HepG2 (cell line): ENCODE results near the gene UNC50. TPM values are rescaled to one million over a fixed set of nuclear protein-coding genes. Genes with fewer than 3 reads are reported as not detected.

Source experiments
- CHCHD3 ChIP-seq: sonication (generic); formaldehyde crosslinking; IDR thresholded peaks from 2 replicates; pipeline ENCODE4 v1.8.0; 2022; ENCODE audit warnings: mild to moderate bottlenecking, missing genetic modification reagents, moderate library complexity
- CHD4 ChIP-seq: fragments of 200-600 bp; sonication (generic); IDR thresholded peaks from 2 replicates; pipeline ENCODE4 v1.7.0; 2017; ENCODE audit warnings: mild to moderate bottlenecking, low read length, borderline replicate concordance
- CREM ChIP-seq, 2 experiments: sonication (generic) in 1 of 2; formaldehyde crosslinking in 1 of 2; IDR thresholded peaks; 2 replicates each; pipeline versions ENCODE4 v1.4.0 to v1.6.1; 2016 to 2020; ENCODE audit warnings: antibody characterized with exemption in 1 of 2, mild to moderate bottlenecking in 1 of 2, missing genetic modification reagents in 1 of 2
- EP300 ChIP-seq, 3 experiments: sonication (generic) in 1 of 3; formaldehyde crosslinking in 1 of 3; IDR thresholded peaks; 2 replicates each; pipeline versions ENCODE4 v1.5.1 to v1.6.1; 2011 to 2020; ENCODE audit warnings: low read depth in 2 of 3, low read length in 2 of 3, borderline replicate concordance in 1 of 3, improper control_type of control experiment in 1 of 3, mild to moderate bottlenecking in 1 of 3, missing genetic modification reagents in 1 of 3, moderate library complexity in 1 of 3
- MED8 ChIP-seq: sonication (generic); formaldehyde crosslinking; IDR thresholded peaks from 2 replicates; pipeline ENCODE4 v1.8.1; 2023; ENCODE audit warnings: mild to moderate bottlenecking, missing genetic modification reagents; ENCODE audit not compliant: insufficient replicate concordance
- MYNN ChIP-seq: sonication (generic); formaldehyde crosslinking; IDR thresholded peaks from 2 replicates; pipeline ENCODE4 v1.4.0; 2020; ENCODE audit warnings: mild to moderate bottlenecking, low read depth, missing genetic modification reagents
- NONO ChIP-seq, 2 experiments: fragments of 450-650 bp in 1 of 2; sonication (generic) in 1 of 2; formaldehyde crosslinking in 1 of 2; IDR thresholded peaks in 1 of 2; conservative IDR thresholded peaks in 1 of 2; 2 replicates each; pipeline versions ENCODE4 v1.6.1 to v1.8.0; 2017 to 2022; ENCODE audit warnings: mild to moderate bottlenecking in 1 of 2, missing genetic modification reagents in 1 of 2, moderate library complexity in 1 of 2
- PRPF4 ChIP-seq: fragments of 200-400 bp; formaldehyde crosslinking; IDR thresholded peaks from 2 replicates; pipeline ENCODE4 v1.6.1; 2016; ENCODE audit warnings: low read length, low read depth; ENCODE audit not compliant: poor library complexity, severe bottlenecking
- ZBTB7B ChIP-seq: sonication (generic); formaldehyde crosslinking; IDR thresholded peaks from 2 replicates; pipeline ENCODE4 v1.4.0; 2020; ENCODE audit warnings: missing genetic modification reagents
- ZFP41 ChIP-seq: sonication (generic); formaldehyde crosslinking; IDR thresholded peaks from 2 replicates; pipeline ENCODE4 v1.4.0; 2020; ENCODE audit warnings: mild to moderate bottlenecking, missing genetic modification reagents, borderline replicate concordance
- ZMYM3 ChIP-seq: sonication (generic); formaldehyde crosslinking; IDR thresholded peaks from 2 replicates; pipeline ENCODE4 v1.5.1; 2020; ENCODE audit warnings: mild to moderate bottlenecking, missing genetic modification reagents
- ZNF292 ChIP-seq: sonication (generic); formaldehyde crosslinking; IDR thresholded peaks from 2 replicates; pipeline ENCODE4 v1.8.1; 2022; ENCODE audit warnings: mild to moderate bottlenecking, low read depth, missing genetic modification reagents, borderline replicate concordance
- ZNF549 ChIP-seq: sonication (generic); formaldehyde crosslinking; IDR thresholded peaks from 2 replicates; pipeline ENCODE4 v1.5.0; 2020; ENCODE audit warnings: missing genetic modification reagents
- ZSCAN31 ChIP-seq: sonication (generic); formaldehyde crosslinking; IDR thresholded peaks from 2 replicates; pipeline ENCODE4 v1.5.0; 2020; ENCODE audit warnings: low read depth, mild to moderate bottlenecking, missing genetic modification reagents
- polyA plus RNA-seq, 8 experiments: library from polyadenylated mRNA; depleted of rRNA in 3 of 8; stranded (reverse) in 7 of 8; unstranded in 1 of 8; fragments of >200 nt; fragmentation: Illumina TruSeq in 4 of 8; extraction: Trizol in 4 of 8; gene quantifications; 2 replicates each; pipeline versions ENCODE4 v1.2.1 to v1.2.3, GENCODE V29; 2011 to 2016; ENCODE audit warnings: low read depth in 4 of 8, missing spikeins in 1 of 8, mixed read lengths in 1 of 8; ENCODE audit not compliant: insufficient read depth in 1 of 8
- total RNA-seq, 5 experiments: library from RNA; depleted of rRNA; stranded (reverse); fragments of >200 nt; fragmentation: Illumina TruSeq; extraction: Trizol; gene quantifications; 2 replicates each; pipeline ENCODE4 v1.2.3, GENCODE V29; 2016; ENCODE audit warnings: low read depth in 1 of 5
- TF ChIP-seq, protein P1 (sequence below), 2 experiments: fragments of 450-650 bp in 1 of 2; sonication (generic) in 1 of 2; formaldehyde crosslinking in 1 of 2; IDR thresholded peaks; 2 replicates each; pipeline versions ENCODE4 v1.6.1 to v1.8.0; 2016 to 2022; ENCODE audit warnings: antibody characterized with exemption in 1 of 2, mild to moderate bottlenecking in 1 of 2, missing genetic modification reagents in 1 of 2
- TF ChIP-seq, protein P2 (sequence below): conservative IDR thresholded peaks from 2 replicates; pipeline ENCODE4 v1.6.1; 2018; ENCODE audit warnings: missing genetic modification reagents

The UNC50 gene
- total and polyA plus RNA-seq, 2 of the 13 experiments (the other 11 are each of a cell fraction or from before 2014, with no cell fraction given), result 92.6 to 95.6 TPM

DNA sequence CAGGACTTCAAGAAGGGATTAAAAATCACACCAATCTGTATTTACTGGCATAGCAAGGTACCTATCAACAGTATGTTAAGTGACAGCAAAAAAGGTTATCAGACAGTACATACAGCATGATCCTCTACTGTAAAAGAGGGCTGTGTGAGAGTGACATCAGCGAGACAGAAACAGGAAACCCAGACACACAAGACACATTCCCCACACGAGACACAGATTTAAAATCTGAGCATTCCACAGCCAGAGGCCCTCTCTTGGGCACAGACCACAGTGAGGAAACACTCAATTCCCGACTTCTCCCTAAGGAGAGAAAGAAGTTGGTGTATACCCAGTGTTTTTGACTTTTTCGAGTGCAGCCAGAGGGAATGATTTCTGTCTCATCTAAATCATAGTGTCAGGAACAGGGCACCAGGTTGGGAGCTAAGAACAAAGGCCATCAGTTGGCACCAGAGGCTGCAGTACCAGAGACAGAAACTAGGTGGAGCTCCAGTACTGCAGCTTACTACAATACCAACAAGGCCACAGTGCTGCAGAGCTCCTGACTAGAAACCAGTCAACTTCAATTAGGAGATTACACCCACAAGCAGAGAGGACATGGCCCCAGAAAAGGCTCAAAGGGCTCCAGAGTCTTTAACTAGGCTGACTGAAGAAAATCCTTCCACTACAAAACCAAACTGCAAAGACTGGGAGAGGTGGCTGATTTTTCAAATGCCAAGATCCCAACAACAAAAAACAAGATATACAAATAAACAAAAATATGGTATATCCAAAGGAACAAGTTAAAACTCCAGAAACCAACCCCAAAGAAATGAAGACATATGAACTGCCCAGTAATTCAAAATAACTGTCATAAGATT, 41.0 kb downstream of the UNC50 start (continued):
- TF ChIP-seq, protein P1, sequence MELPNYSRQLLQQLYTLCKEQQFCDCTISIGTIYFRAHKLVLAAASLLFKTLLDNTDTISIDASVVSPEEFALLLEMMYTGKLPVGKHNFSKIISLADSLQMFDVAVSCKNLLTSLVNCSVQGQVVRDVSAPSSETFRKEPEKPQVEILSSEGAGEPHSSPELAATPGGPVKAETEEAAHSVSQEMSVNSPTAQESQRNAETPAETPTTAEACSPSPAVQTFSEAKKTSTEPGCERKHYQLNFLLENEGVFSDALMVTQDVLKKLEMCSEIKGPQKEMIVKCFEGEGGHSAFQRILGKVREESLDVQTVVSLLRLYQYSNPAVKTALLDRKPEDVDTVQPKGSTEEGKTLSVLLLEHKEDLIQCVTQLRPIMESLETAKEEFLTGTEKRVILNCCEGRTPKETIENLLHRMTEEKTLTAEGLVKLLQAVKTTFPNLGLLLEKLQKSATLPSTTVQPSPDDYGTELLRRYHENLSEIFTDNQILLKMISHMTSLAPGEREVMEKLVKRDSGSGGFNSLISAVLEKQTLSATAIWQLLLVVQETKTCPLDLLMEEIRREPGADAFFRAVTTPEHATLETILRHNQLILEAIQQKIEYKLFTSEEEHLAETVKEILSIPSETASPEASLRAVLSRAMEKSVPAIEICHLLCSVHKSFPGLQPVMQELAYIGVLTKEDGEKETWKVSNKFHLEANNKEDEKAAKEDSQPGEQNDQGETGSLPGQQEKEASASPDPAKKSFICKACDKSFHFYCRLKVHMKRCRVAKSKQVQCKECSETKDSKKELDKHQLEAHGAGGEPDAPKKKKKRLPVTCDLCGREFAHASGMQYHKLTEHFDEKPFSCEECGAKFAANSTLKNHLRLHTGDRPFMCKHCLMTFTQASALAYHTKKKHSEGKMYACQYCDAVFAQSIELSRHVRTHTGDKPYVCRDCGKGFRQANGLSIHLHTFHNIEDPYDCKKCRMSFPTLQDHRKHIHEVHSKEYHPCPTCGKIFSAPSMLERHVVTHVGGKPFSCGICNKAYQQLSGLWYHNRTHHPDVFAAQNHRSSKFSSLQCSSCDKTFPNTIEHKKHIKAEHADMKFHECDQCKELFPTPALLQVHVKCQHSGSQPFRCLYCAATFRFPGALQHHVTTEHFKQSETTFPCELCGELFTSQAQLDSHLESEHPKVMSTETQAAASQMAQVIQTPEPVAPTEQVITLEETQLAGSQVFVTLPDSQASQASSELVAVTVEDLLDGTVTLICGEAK (IDR thresholded peaks at IDR 0.05), result no peak
- TF ChIP-seq, protein P1 (CRISPR knock-in tag; IDR thresholded peaks at IDR 0.05), result no peak
- TF ChIP-seq ZNF292 (no peak), CREM (IDR thresholded peaks at IDR 0.05) (no peak), CREM (CRISPR knock-in tag; IDR thresholded peaks at IDR 0.05) (no peak), ZBTB7B (CRISPR knock-in tag) (no peak), NONO (IDR thresholded peaks at IDR 0.05) (no peak), NONO (CRISPR knock-in tag; conservative IDR thresholded peaks at IDR 0.05) (no peak), ZFP41 (CRISPR knock-in tag) (no peak), PRPF4 (no peak), ZMYM3 (CRISPR knock-in tag) (no peak), CHCHD3 (no peak), MED8 (CRISPR knock-in tag) (no peak), ZSCAN31 (CRISPR knock-in tag) (no peak), EP300 (IDR thresholded peaks at IDR 0.05; ENCODE audit: low read depth in 2 of 2, low read length in 2 of 2) (no peak), EP300 (CRISPR knock-in tag; IDR thresholded peaks at IDR 0.05; ENCODE audit: borderline replicate concordance) (no peak), CHD4 (no peak), MYNN (CRISPR knock-in tag) (peak; percentile 56; the same call in 1 of the 2 replicates), ZNF549 (no peak)
- TF ChIP-seq, protein P2, sequence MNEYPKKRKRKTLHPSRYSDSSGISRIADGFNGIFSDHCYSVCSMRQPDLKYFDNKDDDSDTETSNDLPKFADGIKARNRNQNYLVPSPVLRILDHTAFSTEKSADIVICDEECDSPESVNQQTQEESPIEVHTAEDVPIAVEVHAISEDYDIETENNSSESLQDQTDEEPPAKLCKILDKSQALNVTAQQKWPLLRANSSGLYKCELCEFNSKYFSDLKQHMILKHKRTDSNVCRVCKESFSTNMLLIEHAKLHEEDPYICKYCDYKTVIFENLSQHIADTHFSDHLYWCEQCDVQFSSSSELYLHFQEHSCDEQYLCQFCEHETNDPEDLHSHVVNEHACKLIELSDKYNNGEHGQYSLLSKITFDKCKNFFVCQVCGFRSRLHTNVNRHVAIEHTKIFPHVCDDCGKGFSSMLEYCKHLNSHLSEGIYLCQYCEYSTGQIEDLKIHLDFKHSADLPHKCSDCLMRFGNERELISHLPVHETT (CRISPR knock-in tag), result 0 out of 2 replicates have a peak, but pooled peaks have one; percentile 27
